GM12891 (cell line): ENCODE measurements around the gene CFDP1.

Source experiments
- DNase-seq: peaks from one replicate; pipeline ENCODE4 v3.0.0; 2011; ENCODE audit warnings: low spot score; ENCODE audit not compliant: insufficient read length
- FAIRE-seq: peaks from 2 replicates; lab custom pipeline; 2011; peaks lifted over from hg19 to GRCh38; lab: Jason Lieb, UNC
- PAX5 ChIP-seq: IDR thresholded peaks from 2 replicates; pipeline ENCODE4 v1.6.1; 2011; ENCODE audit warnings: low read length, moderate library complexity, mild to moderate bottlenecking; ENCODE audit not compliant: insufficient read depth, severe bottlenecking
- POLR2A ChIP-seq: IDR thresholded peaks from 2 replicates; pipeline ENCODE4 v1.6.1; 2011; ENCODE audit warnings: low read depth, low read length, control low read depth
- POLR2AphosphoS5 ChIP-seq: IDR thresholded peaks from 2 replicates; pipeline ENCODE4 v1.6.1; 2011; ENCODE audit warnings: low read depth, low read length, control low read depth
- POU2F2 ChIP-seq: IDR thresholded peaks from 2 replicates; pipeline ENCODE4 v1.6.1; 2011; ENCODE audit warnings: low read depth, mild to moderate bottlenecking, control low read depth, low read length, moderate library complexity
- SPI1 ChIP-seq: IDR thresholded peaks from 2 replicates; pipeline ENCODE4 v1.6.1; 2011; ENCODE audit warnings: low read depth, low read length, control low read depth
- TAF1 ChIP-seq: IDR thresholded peaks from 2 replicates; pipeline ENCODE4 v1.6.1; 2011; ENCODE audit warnings: low read depth, low read length, control low read depth

CFDP1 gene

DNA sequence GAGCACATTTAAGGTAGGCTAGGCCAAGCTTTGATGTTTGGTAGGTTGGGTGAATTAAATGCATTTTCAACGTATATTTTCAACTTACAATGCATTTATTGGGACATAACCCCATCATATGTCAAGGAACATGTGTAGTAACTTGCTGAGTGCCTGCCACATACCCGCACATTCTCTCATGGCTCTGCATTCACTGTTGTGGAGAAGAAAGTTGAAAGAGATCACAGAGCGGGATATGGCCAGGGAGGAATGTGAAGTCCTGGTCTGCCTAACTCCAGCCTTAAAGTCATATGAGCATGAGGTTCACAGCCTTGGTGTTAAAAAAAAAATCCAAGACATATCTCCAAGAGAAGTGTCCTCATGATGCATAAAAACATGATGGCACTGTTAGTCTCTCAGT lies 79.1 kb downstream of the CFDP1 start:
- DNase-seq: no peak
- TF ChIP-seq TAF1: no peak
- no peak for TF ChIP-seq PAX5
- no peak for TF ChIP-seq POU2F2
- TF ChIP-seq POLR2AphosphoS5: no peak
- TF ChIP-seq SPI1: no peak
- no peak for TF ChIP-seq POLR2A
- FAIRE-seq: no peak

GRCh38 chr16:75351183-75351582 lies 82.1 kb downstream of the CFDP1 start:
- TF ChIP-seq POLR2A (no peak), SPI1 (no peak), POLR2AphosphoS5 (no peak), PAX5 (no peak), TAF1 (no peak), POU2F2 (no peak)
- FAIRE-seq (no peak), DNase-seq (no peak)

- no peak for DNase-seq
- no peak for TF ChIP-seq POLR2AphosphoS5
- TF ChIP-seq SPI1: no peak
- TF ChIP-seq TAF1: no peak
- TF ChIP-seq POLR2A: no peak
- no peak for TF ChIP-seq PAX5
- TF ChIP-seq POU2F2: no peak
- FAIRE-seq: no peak
Measured at GRCh38 chr16:75345711-75346110, 87.6 kb downstream of the CFDP1 start.

DNA sequence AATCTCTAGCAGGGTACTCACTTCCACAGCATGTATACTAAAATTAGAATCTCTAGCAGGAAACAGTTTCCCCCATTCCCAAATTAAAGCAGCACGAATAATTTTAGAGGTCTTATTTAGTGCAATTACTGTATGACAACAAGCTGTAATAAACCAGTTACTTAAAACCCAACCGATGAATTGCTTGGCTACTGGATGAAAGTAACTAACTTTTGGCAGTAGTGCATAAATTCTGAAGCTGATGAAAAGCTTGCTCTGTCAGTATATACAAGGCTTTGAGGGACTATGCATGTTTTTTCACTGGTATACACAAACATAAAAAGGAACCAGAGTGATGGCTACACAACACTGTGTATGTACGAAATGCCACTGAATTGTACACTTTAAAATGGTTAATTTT lies 89.4 kb downstream of the CFDP1 start:
- FAIRE-seq: no peak
- DNase-seq: no peak
- TF ChIP-seq TAF1 (no peak), POU2F2 (no peak), SPI1 (no peak), PAX5 (no peak), POLR2AphosphoS5 (no peak), POLR2A (no peak)

DNA sequence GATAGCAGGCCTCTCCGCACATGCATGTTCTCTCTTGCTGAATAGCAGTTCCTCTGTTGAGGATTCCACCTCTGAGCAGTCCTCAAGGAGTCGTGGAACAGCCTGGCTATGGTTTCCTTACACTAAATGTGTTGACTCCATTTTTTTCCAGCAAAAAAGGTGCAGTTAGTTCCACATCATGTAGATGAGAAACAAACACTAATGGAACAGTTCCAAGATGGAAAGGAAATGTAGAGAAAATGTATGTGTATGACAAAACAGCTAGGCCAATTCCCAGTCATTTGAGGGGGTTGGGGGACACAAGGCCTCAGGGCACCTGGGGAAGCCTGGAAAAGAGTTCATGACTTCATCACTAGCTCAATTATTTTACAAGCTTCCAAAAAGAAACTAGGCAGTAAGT lies 90.0 kb downstream of the CFDP1 start:
- FAIRE-seq (no peak), DNase-seq (no peak)
- no peak for TF ChIP-seq POLR2A
- TF ChIP-seq SPI1: no peak
- no peak for TF ChIP-seq POLR2AphosphoS5
- TF ChIP-seq PAX5: no peak
- TF ChIP-seq POU2F2: no peak

DNA sequence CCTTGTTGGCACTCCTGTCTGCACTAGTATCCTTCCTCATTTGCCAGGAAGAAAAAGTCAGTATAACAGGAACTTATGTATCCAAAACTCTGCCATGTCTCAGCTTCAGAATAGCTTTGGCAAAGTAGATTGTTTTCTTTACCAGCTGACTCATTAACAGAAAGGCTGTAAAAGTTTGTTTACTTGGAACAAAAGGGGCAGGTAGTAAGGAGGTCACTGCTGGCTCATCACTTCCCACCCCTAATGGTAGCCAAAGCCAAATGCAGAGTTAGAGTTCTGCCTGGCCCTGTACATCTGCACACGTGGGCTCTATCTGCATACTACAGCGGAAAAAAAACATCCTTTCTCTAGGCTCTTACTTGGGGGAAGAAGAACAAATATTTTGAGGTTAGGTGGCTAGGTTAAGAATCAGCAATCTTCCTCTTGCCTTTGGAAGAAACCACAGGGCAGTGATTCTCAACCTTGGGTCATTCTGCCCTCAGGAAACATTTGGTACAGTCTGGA lies 90.9 kb downstream of the CFDP1 start:
- no peak for FAIRE-seq
- no peak for DNase-seq
- TF ChIP-seq POLR2AphosphoS5: no peak
- TF ChIP-seq POLR2A: no peak
- TF ChIP-seq TAF1: no peak
- TF ChIP-seq POU2F2: no peak
- no peak for TF ChIP-seq SPI1
- TF ChIP-seq PAX5: no peak

DNA sequence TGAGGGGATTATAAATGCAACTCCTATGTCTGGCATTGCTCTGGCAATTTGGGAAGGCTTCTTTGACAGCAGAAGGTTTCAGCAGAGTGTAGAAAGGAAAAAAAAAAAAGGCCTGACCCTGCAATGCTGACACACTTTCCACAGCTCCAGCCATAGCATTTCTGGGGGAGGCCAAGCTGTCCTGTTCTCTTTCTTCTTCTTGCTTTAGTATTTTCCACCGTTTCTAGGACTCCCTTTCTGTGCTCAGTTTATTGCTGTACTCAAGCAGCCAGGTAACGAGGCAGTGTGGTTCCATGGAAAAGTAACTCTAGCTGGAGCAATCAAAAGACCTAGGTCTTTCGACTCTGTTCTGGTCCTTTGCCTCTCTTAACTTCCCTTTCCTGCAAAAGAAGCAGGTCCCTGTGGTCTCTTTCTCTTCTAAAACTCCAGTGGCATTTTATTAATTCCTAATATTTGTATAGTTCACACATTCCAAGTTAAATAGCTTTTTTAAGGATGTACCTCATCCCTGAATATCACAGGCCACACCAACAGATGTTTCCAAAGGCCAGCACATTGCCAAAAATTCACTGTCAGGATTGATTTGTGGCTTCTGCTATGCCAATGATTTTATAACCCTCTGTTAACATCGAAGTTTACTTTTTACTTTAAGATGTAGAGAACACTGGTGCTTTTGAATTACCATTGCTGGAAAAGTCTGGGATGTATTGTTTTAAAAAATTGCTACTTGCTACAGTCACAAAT lies 91.6 kb downstream of the CFDP1 start:
- DNase-seq: no peak
- TF ChIP-seq POU2F2 (no peak), SPI1 (no peak), PAX5 (no peak), POLR2AphosphoS5 (no peak), POLR2A (no peak)
- no peak for FAIRE-seq

DNA sequence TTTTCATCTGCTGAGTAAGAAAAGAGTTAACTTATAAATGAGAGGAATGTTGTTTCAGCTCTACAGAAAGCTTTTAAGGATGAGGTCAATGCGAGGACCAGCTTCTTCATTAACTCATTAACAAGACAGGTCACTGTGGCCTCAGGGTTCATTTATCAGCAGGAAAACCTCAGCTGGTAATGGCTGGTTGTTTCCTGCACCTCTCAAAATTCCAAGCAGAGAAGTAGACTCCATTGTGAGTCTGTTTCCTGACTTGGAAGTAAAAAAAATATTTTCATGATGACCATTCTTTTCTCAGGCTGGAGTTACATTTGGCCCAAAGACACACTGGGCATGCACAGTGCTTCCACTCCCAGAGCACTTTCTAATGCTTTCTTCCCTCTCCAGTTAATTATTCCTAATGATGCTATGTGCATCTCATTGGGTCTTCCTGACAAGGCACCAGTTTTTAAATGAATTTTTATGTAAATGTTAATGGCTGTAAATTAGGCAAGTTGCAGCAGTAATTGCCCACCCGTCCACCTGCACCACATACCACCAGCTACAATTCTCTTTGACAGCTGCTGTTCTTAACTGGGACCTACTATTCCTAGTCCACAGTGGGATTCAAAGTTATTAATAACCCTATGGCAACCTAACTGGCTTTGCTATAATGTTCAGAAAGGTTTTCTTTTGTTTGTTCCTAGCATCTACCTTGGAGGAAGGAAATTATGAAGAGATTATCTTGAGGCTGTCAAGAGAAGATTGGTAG lies 92.4 kb downstream of the CFDP1 start:
- DNase-seq (no peak), FAIRE-seq (no peak)
- TF ChIP-seq PAX5 (no peak), POLR2A (no peak), POU2F2 (no peak), TAF1 (no peak), SPI1 (no peak), POLR2AphosphoS5 (no peak)

- TF ChIP-seq POLR2A (no peak), POU2F2 (no peak), SPI1 (no peak), POLR2AphosphoS5 (no peak), PAX5 (no peak), TAF1 (no peak)
- no peak for FAIRE-seq
- DNase-seq: no peak
Measured at GRCh38 chr16:75337430-75337829, 95.9 kb downstream of the CFDP1 start.

GRCh38 chr16:75336521-75336920 lies 96.8 kb downstream of the CFDP1 start:
- FAIRE-seq (no peak), DNase-seq (no peak)
- TF ChIP-seq PAX5 (no peak), POLR2AphosphoS5 (no peak), POLR2A (no peak), TAF1 (no peak), POU2F2 (no peak), SPI1 (no peak)

GRCh38 chr16:75333721-75334163 lies 99.6 kb downstream of the CFDP1 start:
- DNase-seq (no peak), FAIRE-seq (no peak)
- TF ChIP-seq PAX5 (no peak), POLR2AphosphoS5 (no peak), SPI1 (peak; percentile 25; the same call in 1 of the 2 replicates), POU2F2 (no peak)

DNA sequence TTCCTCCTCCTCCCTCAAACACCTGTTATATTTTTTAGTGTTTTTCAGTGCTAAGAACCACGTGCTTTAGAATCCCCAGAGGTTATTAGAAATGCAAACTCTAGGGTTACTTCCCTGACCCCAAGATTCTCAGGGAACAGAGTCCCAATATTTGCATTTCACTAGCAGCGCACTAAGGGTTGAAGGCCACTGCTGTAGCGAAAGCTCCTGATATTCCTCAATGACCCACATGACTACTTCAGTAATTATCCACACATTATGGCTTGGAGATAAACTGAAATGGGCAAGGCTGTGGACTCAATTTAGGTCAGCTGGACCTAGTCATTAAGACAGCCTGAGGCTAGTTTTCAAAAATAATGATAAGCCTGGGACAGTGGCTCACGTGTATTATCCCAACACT lies 103.4 kb downstream of the CFDP1 start:
- no peak for FAIRE-seq
- no peak for DNase-seq
- TF ChIP-seq POLR2A (no peak), TAF1 (no peak), POLR2AphosphoS5 (no peak), POU2F2 (no peak), PAX5 (no peak), SPI1 (no peak)
